CD4-positive, alpha-beta T cell treated with Interleukin-2 at 100 ng/mL for 4 hours (primary cell): ENCODE data around the gene COX19.

Source experiments
- DNase-seq: peaks from one replicate; pipeline ENCODE4 v3.0.0-alpha.2; 2020; ENCODE audit warnings: low spot score

COX19 gene

GRCh38 chr7:991729-992656 is 16.6 kb upstream of the COX19 start:
- no peak for DNase-seq

GRCh38 chr7:990933-991728 is 15.8 kb upstream of the COX19 start:
- no peak for DNase-seq

- DNase-seq, result no peak
Measured at GRCh38 chr7:990352-990932, 15.1 kb upstream of the COX19 start.

GRCh38 chr7:988963-989529 is 13.7 kb upstream of the COX19 start:
- no peak for DNase-seq

GRCh38 chr7:988426-988911 is 13.1 kb upstream of the COX19 start:
- DNase-seq, result no peak

GRCh38 chr7:987909-988308 is 12.6 kb upstream of the COX19 start:
- DNase-seq, result no peak

- DNase-seq, result no peak
Measured at GRCh38 chr7:986766-987751, 11.7 kb upstream of the COX19 start.

- no peak for DNase-seq
Measured at GRCh38 chr7:985915-986741, 10.8 kb upstream of the COX19 start.

- no peak for DNase-seq
Measured at GRCh38 chr7:985127-985416, 9.7 kb upstream of the COX19 start.

GRCh38 chr7:984361-985126 is 9.2 kb upstream of the COX19 start:
- no peak for DNase-seq

GRCh38 chr7:983616-984071 is 8.3 kb upstream of the COX19 start:
- no peak for DNase-seq

- DNase-seq, result no peak
Measured at GRCh38 chr7:983004-983615, 7.8 kb upstream of the COX19 start, which contains the start of gene CYP2W1. Gene CYP2W1, plus strand, starts transcription at chr7:983181. Its CDS starts 31 bp downstream, at chr7:983212.

GRCh38 chr7:982511-983003 is 7.2 kb upstream of the COX19 start:
- DNase-seq, result no peak

GRCh38 chr7:981793-982510 is 6.6 kb upstream of the COX19 start:
- no peak for DNase-seq

- no peak for DNase-seq
Measured at GRCh38 chr7:979886-980571, 4.7 kb upstream of the COX19 start.

GRCh38 chr7:979151-979550 is 3.8 kb upstream of the COX19 start:
- DNase-seq, result no peak

GRCh38 chr7:978416-979091 is 3.2 kb upstream of the COX19 start:
- no peak for DNase-seq
